K562 (cell line): ENCODE data around the gene RMC1. TPM values are rescaled to one million over a fixed set of nuclear protein-coding genes. Genes with fewer than 3 reads are reported as not detected.

Source experiments
- ATAC-seq: fragments of 200-7000 bp; cut with Tn5 transposase; 3 replicates; pipeline ENCODE4 v1.9.1; 2020; ENCODE audit warnings: moderate library complexity
- BruUV-seq: library from RNA; stranded (reverse); fragments of 400-500 nt; replicated peaks from 2 replicates; lab custom pipeline; 2021; lab: Mats Ljungman, UMichigan
- CTCF ChIA-PET: fragments of 300-600 bp; formaldehyde crosslinking; extraction: SDS; loops from one replicate; lab custom pipeline; 2021; ENCODE audit warnings: low intra/inter-chr PET ratio; lab: Yijun Ruan, JAX
- POLR2A ChIA-PET: fragments of 300-600, 350-650 bp; sonication (Branson Sonifier 250); formaldehyde crosslinking; extraction: SDS; loops from one replicate; lab custom pipeline; 2021; ENCODE audit warnings: antibody characterized with exemption, inconsistent platforms; lab: Yijun Ruan, JAX
- DNase-seq, 4 experiments: peaks; one replicate each; pipeline versions ENCODE4 v3.0.0 to v3.0.0-alpha.2; 2011 to 2018; ENCODE audit warnings: low spot score in 3 of 4, mixed read lengths in 3 of 4; ENCODE audit errors: extremely low read depth in 1 of 4
- FAIRE-seq: peaks from 2 replicates; lab custom pipeline; 2011; peaks lifted over from hg19 to GRCh38; lab: Jason Lieb, UNC
- H2AFZ ChIP-seq: 2 replicates; pipeline ENCODE4 v1.6.0; 2011; ENCODE audit warnings: low read depth, low read length, control low read depth, inconsistent platforms
- H3K27ac ChIP-seq: fragments of 200-600 bp; 3 replicates; pipeline ENCODE4 v1.8.0; 2011; ENCODE audit warnings: low read depth, mild to moderate bottlenecking, control low read depth, inconsistent platforms, low read length, moderate library complexity, mixed read lengths; ENCODE audit errors: extremely low read depth
- H3K27me3 ChIP-seq, 2 experiments: fragments of 300-600 bp in 1 of 2; 2 replicates in 1 of 2; 3 replicates in 1 of 2; pipeline versions ENCODE4 v1.6.0 to v1.8.0; 2011; ENCODE audit warnings: inconsistent platforms in 2 of 2, low read length in 2 of 2, mild to moderate bottlenecking in 1 of 2, mixed read lengths in 1 of 2, moderate library complexity in 1 of 2; ENCODE audit not compliant: control insufficient read depth in 2 of 2, insufficient read depth in 2 of 2
- H3K36me3 ChIP-seq: fragments of 300-600 bp; 3 replicates; pipeline ENCODE4 v1.8.0; 2011; ENCODE audit warnings: mild to moderate bottlenecking, low read length, inconsistent platforms; ENCODE audit not compliant: control insufficient read depth, insufficient read depth
- H3K4me1 ChIP-seq, 2 experiments: fragments of 200-600 bp in 1 of 2; replicated peaks in 1 of 2; 2 replicates in 1 of 2; 3 replicates in 1 of 2; pipeline versions ENCODE4 v1.5.1 to v1.8.0; 2011; ENCODE audit warnings: inconsistent platforms in 2 of 2, low read length in 2 of 2, mild to moderate bottlenecking in 1 of 2, mixed read lengths in 1 of 2, moderate library complexity in 1 of 2; ENCODE audit not compliant: control insufficient read depth in 2 of 2, insufficient read depth in 2 of 2
- H3K4me2 ChIP-seq: 2 replicates; pipeline ENCODE4 v1.6.1; 2011; ENCODE audit warnings: low read length, control low read depth, inconsistent platforms, mixed read lengths; ENCODE audit not compliant: insufficient read depth
- H3K4me3 ChIP-seq: fragments of 200-600 bp; sonication (generic), shearing (Covaris generic); 2 replicates; pipeline ENCODE4 v1.5.1; 2016; ENCODE audit warnings: control low read depth, inconsistent platforms
- H3K79me2 ChIP-seq: fragments of 200-600 bp; 3 replicates; pipeline ENCODE4 v1.8.0; 2011; ENCODE audit warnings: low read length, inconsistent platforms; ENCODE audit not compliant: control insufficient read depth, insufficient read depth
- H3K9ac ChIP-seq, 2 experiments: 2 replicates each; pipeline versions ENCODE4 v1.6.0 to v1.6.1; 2011; ENCODE audit warnings: low read depth in 2 of 2, low read length in 2 of 2, control low read depth in 1 of 2, inconsistent platforms in 1 of 2, mild to moderate bottlenecking in 1 of 2, mixed read lengths in 1 of 2; ENCODE audit not compliant: insufficient read depth in 1 of 2
- H3K9me1 ChIP-seq: one replicate; pipeline ENCODE4 v1.6.0; 2011; ENCODE audit warnings: inconsistent platforms, mild to moderate bottlenecking, low read length, moderate library complexity; ENCODE audit not compliant: control insufficient read depth, insufficient read depth
- H3K9me3 ChIP-seq: replicated peaks from 2 replicates; pipeline ENCODE4 v1.5.1; 2011; ENCODE audit warnings: low read depth, low read length, inconsistent platforms; ENCODE audit not compliant: control insufficient read depth, insufficient read depth
- H4K20me1 ChIP-seq: replicated peaks from 2 replicates; pipeline ENCODE4 v1.6.1; 2011; ENCODE audit warnings: low read length, inconsistent platforms, mixed read lengths; ENCODE audit not compliant: control insufficient read depth, insufficient read depth
- POLR2G ChIP-seq: fragments of 200-400 bp; formaldehyde crosslinking; IDR thresholded peaks from 2 replicates; pipeline ENCODE4 v1.6.1; 2017; ENCODE audit warnings: low read depth, mild to moderate bottlenecking, antibody characterized with exemption, low read length, moderate library complexity
- WGBS: fragments of 100-300 bp; shearing (Covaris generic); methylation state at CpG from one replicate; pipeline ENCODE4 v1.1.6; 2016; ENCODE audit warnings: low coverage, mixed read lengths; ENCODE audit not compliant: insufficient coverage; ENCODE audit errors: missing lambda C conversion rate; 5-methylcytosine and 5-hydroxymethylcytosine counted together
- in situ Hi-C: fragments of 300-500 bp; cut with MboI; formaldehyde crosslinking; loops from 4 replicates; pipeline ENCODE4 v1.15.0; 2018; ENCODE audit warnings: inconsistent platforms, mixed read lengths
- intact Hi-C: fragments of 100-400 bp; cut with micrococcal nuclease; formaldehyde crosslinking; loops from 2 replicates; pipeline ENCODE4 v1.14.2; 2022
- polyA plus RNA-seq, 8 experiments: library from polyadenylated mRNA; depleted of rRNA in 4 of 8; stranded (reverse) in 5 of 8; unstranded in 3 of 8; fragments of >200 nt; fragmentation: Nextera tagmentation in 2 of 8; fragmentation: Illumina TruSeq in 1 of 8; extraction: Ambion mirVana in 2 of 8; extraction: Trizol in 1 of 8; gene quantifications; 2 replicates each; pipeline versions ENCODE4 v1.2.1 to v1.2.3, GENCODE V29; 2011 to 2014; ENCODE audit warnings: inconsistent platforms in 1 of 8, missing spikeins in 1 of 8
- total RNA-seq, 7 experiments: library from RNA; depleted of rRNA in 6 of 7; stranded (reverse); fragments of >200 nt in 6 of 7; fragmentation: Illumina TruSeq in 2 of 7; extraction: Trizol in 2 of 7; gene quantifications; 2 replicates each; pipeline versions ENCODE4 v1.2.1 to v1.2.3, GENCODE V29; 2011 to 2021; ENCODE audit warnings: low replicate concordance in 1 of 7
- TF ChIP-seq, protein P1 (sequence below): fragments of 450-650 bp; IDR thresholded peaks from 2 replicates; pipeline ENCODE4 v1.6.1; 2018; ENCODE audit not compliant: partially characterized antibody

Gene RMC1
- total and polyA plus RNA-seq, 9 of the 15 experiments (the other 6 are each of a cell fraction or from before 2014, with no cell fraction given) = 7.5 to 42.4 (median 35.5) TPM

DNA sequence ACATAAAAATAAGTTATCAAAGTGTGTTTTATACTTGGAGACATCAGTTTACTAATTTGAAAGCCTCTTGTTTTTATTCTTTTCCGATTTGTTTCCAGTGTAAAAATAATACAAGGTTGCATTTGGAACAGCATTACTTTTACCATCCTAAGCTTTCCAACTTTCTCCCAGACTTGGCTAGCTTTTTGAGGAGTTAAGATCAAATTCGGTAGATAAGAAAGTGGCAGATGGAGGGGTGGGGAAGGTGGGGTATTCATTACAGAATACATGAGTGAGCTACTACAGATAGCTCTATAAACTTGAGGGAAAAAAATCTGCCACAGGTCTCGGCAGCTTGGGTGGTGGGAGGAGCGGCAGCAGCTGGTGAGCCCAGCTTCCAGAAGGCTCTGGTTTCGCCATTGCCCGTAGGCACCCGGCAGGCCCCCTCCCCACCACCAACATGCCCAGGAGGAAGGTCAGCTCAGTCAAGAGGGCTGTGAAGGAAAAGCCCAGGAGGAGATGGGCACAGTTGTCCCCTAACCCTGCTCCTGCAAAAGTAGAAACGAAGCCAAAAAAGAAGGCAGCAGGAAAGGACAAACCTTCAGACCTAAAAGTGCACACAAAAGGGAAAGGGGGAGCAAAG lies 18.6 kb upstream of the RMC1 start:
- peaks cover 32% of the 10 kb centered on the region for H3K36me3 ChIP-seq
- no peak overlapping the region for H3K4me3 ChIP-seq
- H3K27ac ChIP-seq = no peak overlapping the region
- no peaks in the 10 kb centered on the region for H3K79me2 ChIP-seq
- intact Hi-C loops (no loop called here), in situ Hi-C loops (no loop called here)
- CTCF ChIA-PET = no interaction called here
- H3K4me1 ChIP-seq = peaks cover 11 to 12% of the 10 kb centered on the region in 2 experiments
- no peaks in the 10 kb centered on the region for H3K9me3 ChIP-seq
- no peaks in the 10 kb centered on the region for H3K27me3 ChIP-seq
- peak overlapping the region in 1 of 2 experiments; percentile 65; a peak in 1 of 4 replicates for H3K9ac ChIP-seq
- POLR2A ChIA-PET = interaction anchor here (0.6 to 2.4 kb wide), 5 partner anchors 10 to 51 kb away, joined by 3 to 26 read pairs (median 3); no protein-coding TSS in a partner anchor
- 55% methylated on average over 8 of the region's 8 CpGs for WGBS
- no peaks in the 10 kb centered on the region for H3K9me1 ChIP-seq
- no peak overlapping the region for H3K4me2 ChIP-seq
- DNase-seq (no peak), ATAC-seq (no peak), FAIRE-seq (no peak)
- BruUV-seq = no TSS peak
- H2AFZ ChIP-seq = no peak overlapping the region
- no peaks in the 10 kb centered on the region for H4K20me1 ChIP-seq
- peak; percentile 54 for TF ChIP-seq POLR2G
- TF ChIP-seq, protein P1, sequence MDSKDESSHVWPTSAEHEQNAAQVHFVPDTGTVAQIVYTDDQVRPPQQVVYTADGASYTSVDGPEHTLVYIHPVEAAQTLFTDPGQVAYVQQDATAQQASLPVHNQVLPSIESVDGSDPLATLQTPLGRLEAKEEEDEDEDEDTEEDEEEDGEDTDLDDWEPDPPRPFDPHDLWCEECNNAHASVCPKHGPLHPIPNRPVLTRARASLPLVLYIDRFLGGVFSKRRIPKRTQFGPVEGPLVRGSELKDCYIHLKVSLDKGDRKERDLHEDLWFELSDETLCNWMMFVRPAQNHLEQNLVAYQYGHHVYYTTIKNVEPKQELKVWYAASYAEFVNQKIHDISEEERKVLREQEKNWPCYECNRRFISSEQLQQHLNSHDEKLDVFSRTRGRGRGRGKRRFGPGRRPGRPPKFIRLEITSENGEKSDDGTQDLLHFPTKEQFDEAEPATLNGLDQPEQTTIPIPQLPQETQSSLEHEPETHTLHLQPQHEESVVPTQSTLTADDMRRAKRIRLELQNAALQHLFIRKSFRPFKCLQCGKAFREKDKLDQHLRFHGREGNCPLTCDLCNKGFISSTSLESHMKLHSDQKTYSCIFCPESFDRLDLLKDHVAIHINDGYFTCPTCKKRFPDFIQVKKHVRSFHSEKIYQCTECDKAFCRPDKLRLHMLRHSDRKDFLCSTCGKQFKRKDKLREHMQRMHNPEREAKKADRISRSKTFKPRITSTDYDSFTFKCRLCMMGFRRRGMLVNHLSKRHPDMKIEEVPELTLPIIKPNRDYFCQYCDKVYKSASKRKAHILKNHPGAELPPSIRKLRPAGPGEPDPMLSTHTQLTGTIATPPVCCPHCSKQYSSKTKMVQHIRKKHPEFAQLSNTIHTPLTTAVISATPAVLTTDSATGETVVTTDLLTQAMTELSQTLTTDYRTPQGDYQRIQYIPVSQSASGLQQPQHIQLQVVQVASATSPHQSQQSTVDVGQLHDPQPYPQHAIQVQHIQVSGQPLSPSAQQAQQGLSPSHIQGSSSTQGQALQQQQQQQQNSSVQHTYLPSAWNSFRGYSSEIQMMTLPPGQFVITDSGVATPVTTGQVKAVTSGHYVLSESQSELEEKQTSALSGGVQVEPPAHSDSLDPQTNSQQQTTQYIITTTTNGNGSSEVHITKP = no peak
